Fibroblast of skin of abdomen (primary cell): ENCODE data around the gene SLCO4A1.

Source experiments
- DNase-seq: peaks from one replicate; pipeline ENCODE4 v3.0.0-alpha.2; 2013

SLCO4A1 gene

GRCh38 chr20:62702895-62703852 lies 60.9 kb downstream of the SLCO4A1 start:
- peak; percentile 88 for DNase-seq

- DNase-seq: no peak
Measured at GRCh38 chr20:62703853-62704228, 61.5 kb downstream of the SLCO4A1 start.

GRCh38 chr20:62704341-62704948 lies 62.1 kb downstream of the SLCO4A1 start:
- DNase-seq: peak; percentile 94

- no peak for DNase-seq
Measured at GRCh38 chr20:62705627-62706026, 63.3 kb downstream of the SLCO4A1 start.

- no peak for DNase-seq
Measured at GRCh38 chr20:62706344-62706743, 64.0 kb downstream of the SLCO4A1 start.

GRCh38 chr20:62706857-62707256 lies 64.6 kb downstream of the SLCO4A1 start:
- no peak for DNase-seq

- no peak for DNase-seq
Measured at GRCh38 chr20:62707276-62707920, 65.1 kb downstream of the SLCO4A1 start.

GRCh38 chr20:62707921-62708521 lies 65.7 kb downstream of the SLCO4A1 start:
- DNase-seq: no peak

GRCh38 chr20:62708591-62709536 lies 66.6 kb downstream of the SLCO4A1 start, which contains the start of gene NTSR1:
NTSR1 (plus strand) TSS chr20:62708836; CDS start chr20:62709208, 372 bp downstream.
- no peak for DNase-seq

- DNase-seq: no peak
Measured at GRCh38 chr20:62709537-62709905, 67.2 kb downstream of the SLCO4A1 start.

- DNase-seq: no peak
Measured at GRCh38 chr20:62710221-62710885, 68.0 kb downstream of the SLCO4A1 start.

- DNase-seq: no peak
Measured at GRCh38 chr20:62710886-62711702, 68.8 kb downstream of the SLCO4A1 start.

GRCh38 chr20:62711703-62712101 lies 69.4 kb downstream of the SLCO4A1 start:
- no peak for DNase-seq

- no peak for DNase-seq
Measured at GRCh38 chr20:62712606-62713005, 70.3 kb downstream of the SLCO4A1 start.

- no peak for DNase-seq
Measured at GRCh38 chr20:62714006-62714405, 71.7 kb downstream of the SLCO4A1 start.

GRCh38 chr20:62714799-62715198 lies 72.5 kb downstream of the SLCO4A1 start:
- no peak for DNase-seq

- no peak for DNase-seq
Measured at GRCh38 chr20:62715201-62715600, 72.9 kb downstream of the SLCO4A1 start.

GRCh38 chr20:62716198-62716940 lies 74.1 kb downstream of the SLCO4A1 start:
- DNase-seq: no peak

GRCh38 chr20:62716941-62717310 lies 74.6 kb downstream of the SLCO4A1 start:
- DNase-seq: no peak

GRCh38 chr20:62717933-62718332 lies 75.6 kb downstream of the SLCO4A1 start:
- no peak for DNase-seq
